ENCODE data around the gene SLC6A3.

SLC6A3 gene

DNA sequence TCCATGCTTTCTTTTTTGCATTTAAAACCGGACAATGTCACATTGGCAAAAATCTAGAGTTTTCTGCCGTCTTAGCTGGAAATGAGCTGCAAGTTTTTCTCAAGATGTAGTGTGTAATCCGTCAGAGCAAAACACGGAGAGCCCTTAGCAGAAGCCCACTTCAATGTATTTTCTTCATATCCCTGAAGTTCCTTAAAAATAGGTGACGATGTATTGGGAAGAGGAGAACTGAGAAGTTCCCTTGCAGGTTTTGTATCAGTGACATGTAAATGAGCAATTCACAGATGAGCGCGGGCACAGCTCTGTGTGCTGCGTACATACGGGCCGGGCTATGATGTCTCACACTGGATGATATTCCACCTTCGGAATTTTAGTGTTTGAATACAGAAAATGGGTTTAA lies 85.5 kb downstream of the SLC6A3 start:
- TF ChIP-seq, protein P1, sequence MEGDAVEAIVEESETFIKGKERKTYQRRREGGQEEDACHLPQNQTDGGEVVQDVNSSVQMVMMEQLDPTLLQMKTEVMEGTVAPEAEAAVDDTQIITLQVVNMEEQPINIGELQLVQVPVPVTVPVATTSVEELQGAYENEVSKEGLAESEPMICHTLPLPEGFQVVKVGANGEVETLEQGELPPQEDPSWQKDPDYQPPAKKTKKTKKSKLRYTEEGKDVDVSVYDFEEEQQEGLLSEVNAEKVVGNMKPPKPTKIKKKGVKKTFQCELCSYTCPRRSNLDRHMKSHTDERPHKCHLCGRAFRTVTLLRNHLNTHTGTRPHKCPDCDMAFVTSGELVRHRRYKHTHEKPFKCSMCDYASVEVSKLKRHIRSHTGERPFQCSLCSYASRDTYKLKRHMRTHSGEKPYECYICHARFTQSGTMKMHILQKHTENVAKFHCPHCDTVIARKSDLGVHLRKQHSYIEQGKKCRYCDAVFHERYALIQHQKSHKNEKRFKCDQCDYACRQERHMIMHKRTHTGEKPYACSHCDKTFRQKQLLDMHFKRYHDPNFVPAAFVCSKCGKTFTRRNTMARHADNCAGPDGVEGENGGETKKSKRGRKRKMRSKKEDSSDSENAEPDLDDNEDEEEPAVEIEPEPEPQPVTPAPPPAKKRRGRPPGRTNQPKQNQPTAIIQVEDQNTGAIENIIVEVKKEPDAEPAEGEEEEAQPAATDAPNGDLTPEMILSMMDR (IDR thresholded peaks at IDR 0.05; ENCODE audit: low read depth, low read length, missing control alignments) = no peak
- H3K4me3 ChIP-seq (replicated peaks; ENCODE audit: low read depth, low read length) = no peak overlapping the region
- no peak for DNase-seq (ENCODE audit: extremely low read depth, low read depth)

DNA sequence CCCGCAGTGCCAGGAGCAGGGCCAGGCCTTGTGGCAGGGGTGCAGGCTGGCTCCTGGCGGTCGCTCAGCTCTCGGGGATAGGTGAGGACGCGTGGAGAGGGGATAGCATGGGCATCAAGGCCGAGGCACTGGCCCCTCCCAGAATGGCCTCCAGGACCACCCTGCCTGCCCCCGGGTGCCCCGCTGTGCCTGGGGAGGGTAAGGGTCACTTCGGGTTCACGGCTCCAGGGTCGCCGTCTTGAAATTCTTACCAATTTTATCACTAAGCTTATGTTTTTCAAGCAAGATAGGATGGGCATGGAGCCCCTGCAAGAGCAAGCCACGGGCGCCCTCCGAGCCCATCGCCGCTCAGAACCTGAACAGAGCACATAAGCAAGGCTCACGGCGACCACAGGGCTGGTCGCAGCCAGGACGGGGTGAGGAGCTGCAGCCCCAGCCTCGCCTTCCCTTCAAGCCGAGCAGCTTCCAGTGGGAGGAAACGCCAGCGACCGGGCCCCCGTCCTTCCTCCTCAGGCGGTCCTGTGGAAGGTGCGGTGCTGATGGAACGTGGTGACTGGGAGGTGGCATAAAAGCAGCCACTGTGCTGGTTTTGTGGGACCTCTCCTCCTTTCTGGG lies 86.1 kb downstream of the SLC6A3 start:
- no peak for DNase-seq (ENCODE audit: extremely low read depth, low read depth)
- TF ChIP-seq, protein P1 (IDR thresholded peaks at IDR 0.05; ENCODE audit: low read depth, low read length, missing control alignments) = no peak
- no peak overlapping the region for H3K4me3 ChIP-seq (replicated peaks; ENCODE audit: low read depth, low read length)

DNA sequence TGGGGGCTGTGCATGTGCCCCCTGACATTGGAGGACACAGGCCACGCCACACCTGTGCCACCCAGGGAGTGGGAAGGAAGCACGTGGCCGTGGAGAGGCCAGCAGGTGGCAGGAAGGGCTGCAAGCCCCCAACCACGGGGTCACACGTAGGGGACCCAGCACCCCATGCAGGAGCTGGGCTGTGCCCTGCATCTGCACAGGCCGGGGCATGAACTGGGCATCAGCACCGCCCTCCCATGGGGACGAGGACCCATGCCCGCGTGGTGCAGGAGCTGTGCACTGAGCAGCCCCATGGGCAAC lies 86.6 kb downstream of the SLC6A3 start:
- no peak for DNase-seq (ENCODE audit: extremely low read depth, low read depth)
- TF ChIP-seq, protein P1 (IDR thresholded peaks at IDR 0.05; ENCODE audit: low read depth, low read length, missing control alignments) = no peak

GRCh38 chr5:1357946-1358725 lies 87.1 kb downstream of the SLC6A3 start:
- no peak overlapping the region for H3K4me3 ChIP-seq (replicated peaks; ENCODE audit: low read depth, low read length)
- DNase-seq (ENCODE audit: extremely low read depth, low read depth) = no peak
- TF ChIP-seq, protein P1 (IDR thresholded peaks at IDR 0.05; ENCODE audit: low read depth, low read length, missing control alignments) = no peak

More for the DNA sequence above, 86.6 kb downstream of the SLC6A3 start:
- H3K4me3 ChIP-seq (replicated peaks; ENCODE audit: low read depth, low read length) = no peak overlapping the region

GRCh38 chr5:1356873-1357787 lies 88.1 kb downstream of the SLC6A3 start:
- DNase-seq (ENCODE audit: extremely low read depth, low read depth) = no peak
- H3K4me3 ChIP-seq (replicated peaks; ENCODE audit: low read depth, low read length) = no peak overlapping the region
- TF ChIP-seq, protein P1 (IDR thresholded peaks at IDR 0.05; ENCODE audit: low read depth, low read length, missing control alignments) = no peak

GRCh38 chr5:1354576-1354975 lies 90.7 kb downstream of the SLC6A3 start:
- no peak for DNase-seq (ENCODE audit: extremely low read depth, low read depth)
- TF ChIP-seq, protein P1 (IDR thresholded peaks at IDR 0.05; ENCODE audit: low read depth, low read length, missing control alignments) = no peak
- no peak overlapping the region for H3K4me3 ChIP-seq (replicated peaks; ENCODE audit: low read depth, low read length)
